GM18867 (cell line): ENCODE data around the gene HTR3E.

Source experiments
- ATAC-seq: cut with Tn5 transposase; IDR thresholded peaks from one replicate; pipeline ENCODE4 v1.9.1; 2021; ENCODE audit warnings: mild to moderate bottlenecking, moderate library complexity; ENCODE audit not compliant: unreplicated experiment

HTR3E gene

DNA sequence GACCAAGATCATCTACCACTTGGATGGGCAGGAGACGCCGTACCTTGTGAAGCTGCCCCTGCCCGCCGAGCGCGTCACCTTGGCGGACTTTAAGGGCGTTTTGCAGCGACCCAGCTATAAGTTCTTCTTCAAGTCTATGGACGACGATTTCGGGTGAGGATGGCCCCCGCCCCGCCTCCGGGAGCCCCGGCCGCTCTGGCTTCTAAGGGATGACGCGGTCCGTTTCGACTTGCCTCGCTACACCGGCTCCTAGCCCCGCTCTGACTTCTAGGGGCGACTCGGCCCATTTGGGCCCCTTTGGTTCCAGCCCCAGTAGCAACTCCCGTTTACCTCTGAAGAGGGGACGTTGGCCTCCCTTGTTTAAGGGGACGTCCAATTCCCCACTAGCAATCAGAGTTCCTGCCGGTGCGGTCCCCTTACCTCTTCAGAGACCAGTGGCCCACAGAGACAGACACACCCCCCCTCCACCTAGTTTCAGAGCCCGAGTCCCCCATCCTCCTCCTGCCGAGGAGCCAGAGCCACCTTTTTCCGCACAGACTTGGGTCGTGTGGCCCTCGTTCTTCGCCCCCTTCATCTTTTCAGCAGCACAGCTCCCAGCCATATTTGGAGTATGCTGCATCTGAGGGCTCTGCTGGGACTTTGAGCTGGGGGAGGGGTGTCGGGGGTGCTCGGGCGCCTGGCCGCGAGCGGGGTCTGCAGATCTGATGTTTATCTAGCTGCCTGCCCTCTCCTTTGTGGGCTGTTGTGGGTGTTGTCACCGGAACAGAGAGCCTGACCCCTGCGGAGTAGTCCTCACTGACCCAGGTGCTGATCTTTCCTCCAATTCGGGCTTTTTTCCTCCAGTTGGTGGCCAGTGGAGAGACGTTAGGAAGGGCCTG is 59.0 kb downstream of the HTR3E start:
- peak; percentile 32 for ATAC-seq

DNA sequence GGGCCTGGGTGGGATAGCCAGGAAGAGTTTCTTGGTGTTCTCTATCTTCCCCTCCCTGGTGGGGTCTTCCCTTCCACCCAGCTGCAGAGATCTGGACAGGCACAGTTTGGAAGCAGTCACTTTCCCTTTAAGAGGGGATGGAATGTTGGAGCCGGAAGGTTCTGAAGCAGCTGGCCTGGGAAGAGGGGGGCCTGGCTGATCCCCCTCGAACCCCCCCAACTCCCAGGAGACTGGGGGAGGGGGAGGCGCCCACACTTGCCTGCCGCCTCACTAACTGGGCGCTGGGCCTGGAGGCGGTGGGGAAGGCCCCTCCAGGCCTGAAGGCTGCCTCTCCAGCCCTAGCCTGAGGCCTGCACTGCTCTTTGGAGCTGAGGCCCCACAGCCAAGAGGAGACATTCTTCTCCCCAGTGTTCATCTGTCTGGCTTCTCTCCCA is 59.7 kb downstream of the HTR3E start:
- no peak for ATAC-seq
